ENCODE measurements around the gene MFNG.

GRCh38 chr22:37516456-37516855, 30.3 kb upstream of the MFNG start:
- TF ChIP-seq CTCF (IDR thresholded peaks at IDR 0.05; ENCODE audit: poor library complexity, severe bottlenecking) (no peak), EP300 (conservative IDR thresholded peaks at IDR 0.05; ENCODE audit: poor library complexity, severe bottlenecking) (no peak)

Data from neural cell (in vitro differentiated cells).